Activated CD8-positive, alpha-beta T cell treated with anti-CD3 and anti-CD28 coated beads for 36 hours (primary cell): ENCODE measurements around the gene SP5. TPM values are rescaled to one million over a fixed set of nuclear protein-coding genes. Genes with fewer than 3 reads are reported as not detected.

ENCODE experiments used
- ATAC-seq: fragments of 200-7000 bp; cut with Tn5 transposase; one replicate; pipeline ENCODE4 v1.10.0; 2021; ENCODE audit warnings: mild to moderate bottlenecking, moderate library complexity
- CTCF ChIA-PET: fragments of 350-600 bp; sonication (Branson Sonifier 250); formaldehyde crosslinking; loops from one replicate; lab custom pipeline; 2021; ENCODE audit warnings: antibody characterized with exemption; lab: Charles Lee
- POLR2A ChIA-PET: fragments of 350-600 bp; sonication (Branson Sonifier 250); formaldehyde crosslinking; loops from one replicate; lab custom pipeline; 2021; ENCODE audit warnings: antibody characterized with exemption; lab: Charles Lee
- DNase-seq: peaks from one replicate; pipeline ENCODE4 v3.0.0-alpha.2; 2020
- H3K27ac Mint-ChIP-seq: one replicate; pipeline ENCODE4 v1.8.0; 2021; ENCODE audit warnings: mild to moderate bottlenecking, mixed read lengths
- H3K27me3 Mint-ChIP-seq: one replicate; pipeline ENCODE4 v1.8.0; 2021; ENCODE audit warnings: mixed read lengths
- H3K36me3 Mint-ChIP-seq: one replicate; pipeline ENCODE4 v1.8.0; 2021; ENCODE audit warnings: low read depth, mixed read lengths
- H3K4me1 Mint-ChIP-seq: one replicate; pipeline ENCODE4 v1.8.0; 2021; ENCODE audit warnings: low read depth, mixed read lengths
- H3K4me3 Mint-ChIP-seq: one replicate; pipeline ENCODE4 v1.8.0; 2021; ENCODE audit warnings: mild to moderate bottlenecking, moderate library complexity, mixed read lengths
- H3K9me3 Mint-ChIP-seq: one replicate; pipeline ENCODE4 v1.8.0; 2021; ENCODE audit warnings: mixed read lengths
- CTCF ChIP-seq: fragments of 200-600 bp; IDR thresholded peaks from one replicate; pipeline ENCODE4 v1.8.0; 2022; ENCODE audit warnings: antibody characterized with exemption, mild to moderate bottlenecking
- intact Hi-C: fragments of 100-400 bp; cut with micrococcal nuclease; formaldehyde crosslinking; loops from one replicate; pipeline ENCODE4 v1.10.0; 2022
- total RNA-seq, 2 experiments: library from RNA; stranded (reverse); gene quantifications; one replicate each; pipeline ENCODE4 v1.2.3, GENCODE V29; 2021

SP5 gene
- total RNA-seq, 2 experiments from 2014 or later: not detected

GRCh38 chr2:170701011-170701410, 14.1 kb upstream of the SP5 start:
- no peak for ATAC-seq
- intact Hi-C loops: no loop called here
- ChIA-PET POLR2A (no interaction called here), CTCF (interaction anchor here (0.7 kb wide), 1 partner anchor 111 kb away, joined by 3 read pairs; no protein-coding TSS in a partner anchor)
- no peak for DNase-seq
- no peak overlapping the region for H3K4me3 Mint-ChIP-seq
- peaks cover 2% of the 10 kb centered on the region for H3K9me3 Mint-ChIP-seq
- H3K36me3 Mint-ChIP-seq: no peaks in the 10 kb centered on the region
- H3K4me1 Mint-ChIP-seq: no peaks in the 10 kb centered on the region
- peaks cover 10% of the 10 kb centered on the region for H3K27me3 Mint-ChIP-seq
- TF ChIP-seq CTCF: no peak
- H3K27ac Mint-ChIP-seq: no peak overlapping the region

- ATAC-seq (no peak), DNase-seq (no peak)
- Mint-ChIP-seq H3K27ac (no peak overlapping the region), H3K4me3 (no peak overlapping the region), H3K9me3 (peaks cover 2% of the 10 kb centered on the region), H3K36me3 (no peaks in the 10 kb centered on the region), H3K4me1 (peaks cover 5% of the 10 kb centered on the region), H3K27me3 (peaks cover 23% of the 10 kb centered on the region)
- intact Hi-C loops: no loop called here
- ChIA-PET CTCF (no interaction called here), POLR2A (no interaction called here)
- TF ChIP-seq CTCF: no peak
Measured at GRCh38 chr2:170703776-170704476, 11.2 kb upstream of the SP5 start.

DNA sequence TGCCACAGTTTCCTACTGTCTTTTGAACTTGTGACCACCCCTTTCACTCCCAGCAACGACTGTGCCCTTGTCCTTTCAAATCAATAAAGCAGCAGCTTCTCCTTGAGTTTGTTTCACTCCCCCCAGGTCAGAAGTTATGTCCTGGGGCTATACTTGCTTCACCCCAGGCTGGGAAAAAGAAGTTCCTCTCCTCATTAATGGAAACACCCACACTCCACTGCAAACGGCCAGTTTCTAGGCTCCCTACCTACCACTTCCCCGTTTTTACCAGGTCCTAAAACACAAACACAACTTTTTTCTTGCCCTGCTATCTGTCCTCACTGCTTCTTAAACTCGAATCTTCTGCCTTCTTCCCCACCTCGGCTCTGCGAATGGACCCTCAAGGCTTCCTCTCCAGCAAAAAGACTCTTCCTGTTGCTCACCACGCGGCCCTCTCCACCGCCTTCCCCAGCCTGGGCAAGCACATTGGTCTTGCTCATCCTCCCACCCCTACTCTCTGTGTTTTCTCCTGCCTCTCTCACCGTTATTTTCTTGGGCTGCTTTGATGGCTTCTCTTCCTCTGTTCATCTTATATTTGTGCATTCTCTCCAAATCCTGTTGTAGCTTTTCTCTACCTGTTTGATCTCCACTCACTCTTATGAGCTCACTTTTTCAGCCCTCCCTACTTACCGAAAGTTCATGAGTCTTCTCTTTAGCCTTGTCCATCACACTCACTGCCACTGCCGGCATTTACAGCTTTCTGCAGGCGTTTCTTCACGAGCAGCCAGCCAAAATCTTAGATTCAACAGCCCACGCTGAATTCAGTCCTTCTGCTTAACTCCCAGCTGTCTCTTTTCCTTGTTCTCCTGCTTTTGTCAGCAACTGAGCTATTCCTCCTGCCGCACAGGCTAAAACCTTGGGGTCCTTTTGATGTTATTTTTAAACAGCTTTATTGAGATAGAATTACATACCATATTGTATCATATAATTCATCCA, 7.0 kb upstream of the SP5 start:
- intact Hi-C loops: no loop called here
- Mint-ChIP-seq H3K4me1 (peaks cover 20% of the 10 kb centered on the region), H3K27ac (no peak overlapping the region), H3K9me3 (no peaks in the 10 kb centered on the region), H3K4me3 (no peak overlapping the region), H3K36me3 (no peaks in the 10 kb centered on the region), H3K27me3 (peaks cover 49% of the 10 kb centered on the region)
- ATAC-seq (no peak), DNase-seq (peak; percentile 9)
- ChIA-PET POLR2A (no interaction called here), CTCF (no interaction called here)
- TF ChIP-seq CTCF: no peak

DNA sequence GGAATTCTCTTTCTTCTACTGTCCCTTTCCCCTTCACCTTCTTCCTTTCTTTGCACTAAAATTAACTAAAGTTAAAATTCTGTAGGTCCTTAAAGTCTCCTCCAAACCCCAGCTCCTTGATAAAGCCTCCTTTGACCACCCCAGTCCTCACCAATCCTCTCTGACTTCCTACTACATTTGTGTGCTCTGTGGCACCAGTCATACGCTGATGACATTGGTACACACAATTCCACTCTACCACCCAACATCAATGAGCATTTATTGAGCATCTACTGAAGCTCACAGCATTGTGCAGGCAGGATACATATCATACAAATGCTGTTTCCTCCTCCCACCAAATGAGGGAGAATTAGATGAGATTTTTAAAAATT, 4.5 kb upstream of the SP5 start:
- Mint-ChIP-seq H3K27me3 (peaks cover 60% of the 10 kb centered on the region), H3K4me3 (no peak overlapping the region), H3K36me3 (no peaks in the 10 kb centered on the region), H3K4me1 (peaks cover 30% of the 10 kb centered on the region), H3K27ac (no peak overlapping the region), H3K9me3 (no peaks in the 10 kb centered on the region)
- no peak for ATAC-seq
- intact Hi-C loops: loop anchor here (5.0 kb wide), 1 partner anchor 62 kb away; the partner anchor contains the start of gene ERICH2
- CTCF ChIA-PET: no interaction called here
- no peak for DNase-seq
- POLR2A ChIA-PET: no interaction called here
- TF ChIP-seq CTCF: no peak
